ENCODE data around the gene RPGRIP1. TPM values are rescaled to one million over a fixed set of nuclear protein-coding genes. Genes with fewer than 3 reads are reported as not detected.

The RPGRIP1 gene
- polyA plus RNA-seq, 1 of the 3 experiments (the other 2 are of a cell fraction), result not detected

Other genes with a start within 250 kb of the RPGRIP1 start
- gene TPPP2, start 249.9 kb upstream of the RPGRIP1 start, polyA plus RNA-seq (2012; rRNA removed), result not detected in 2 replicates
- 0.10 TPM in 1 of 2 replicates, not detected in the other for gene RNASE13, start 245.3 kb upstream of the RPGRIP1 start, polyA plus RNA-seq (2012; rRNA removed)
- gene RNASE7, start 237.7 kb upstream of the RPGRIP1 start, polyA plus RNA-seq (2012; rRNA removed), result not detected in 2 replicates
- not detected in 2 replicates for gene RNASE8, start 222.3 kb upstream of the RPGRIP1 start, polyA plus RNA-seq (2012; rRNA removed)
- gene ARHGEF40, start 209.8 kb upstream of the RPGRIP1 start, polyA plus RNA-seq (2012; rRNA removed), result 58.8 and 64.2 TPM in 2 replicates
- gene ZNF219, start 181.4 kb upstream of the RPGRIP1 start, polyA plus RNA-seq (2012; rRNA removed), result 22.1 and 24.1 TPM in 2 replicates
- 0.82 and 0.94 TPM in 2 replicates for gene TMEM253, start 179.0 kb upstream of the RPGRIP1 start, polyA plus RNA-seq (2012; rRNA removed)
- not detected in 2 replicates for gene OR5AU1, start 124.0 kb upstream of the RPGRIP1 start, polyA plus RNA-seq (2012; rRNA removed)
- gene HNRNPC, start 10.6 kb upstream of the RPGRIP1 start, polyA plus RNA-seq (2012; rRNA removed), result 341 and 500 TPM in 2 replicates
- 53.7 and 65.6 TPM in 2 replicates for gene SUPT16H, start 103.9 kb downstream of the RPGRIP1 start, polyA plus RNA-seq (2012; rRNA removed)
- 20.1 and 25.3 TPM in 2 replicates for gene CHD8, start 176.0 kb downstream of the RPGRIP1 start, polyA plus RNA-seq (2012; rRNA removed)
- gene RAB2B, start 196.9 kb downstream of the RPGRIP1 start, polyA plus RNA-seq (2012; rRNA removed), result 24.4 and 41.2 TPM in 2 replicates
- 52.3 and 69.3 TPM in 2 replicates for gene TOX4, start 197.1 kb downstream of the RPGRIP1 start, polyA plus RNA-seq (2012; rRNA removed)
- gene METTL3, start 231.3 kb downstream of the RPGRIP1 start, polyA plus RNA-seq (2012; rRNA removed), result 118 and 198 TPM in 2 replicates
- gene SALL2, start 246.3 kb downstream of the RPGRIP1 start, polyA plus RNA-seq (2012; rRNA removed), result 7.5 and 9.1 TPM in 2 replicates

Measured in SK-N-SH (cell line).